ENCODE measurements around the gene GATAD2A.

- TF ChIP-seq POLR2AphosphoS5 (IDR thresholded peaks at IDR 0.05; ENCODE audit: low read depth, low read length) (no peak), TAF1 (IDR thresholded peaks at IDR 0.05; ENCODE audit: borderline replicate concordance, insufficient read depth, low read length) (no peak), SIN3A (IDR thresholded peaks at IDR 0.05; ENCODE audit: borderline replicate concordance, insufficient read depth, low read length) (no peak)
These were observed 111.8 kb downstream of the GATAD2A start for GRCh38 chr19:19517235-19517619.
